GM18870 (cell line): ENCODE results near the gene JAG1.
"Not testable (repeated sequence)": the region's sequence is repeated elsewhere in the genome, so short reads cannot be mapped to it uniquely, and the experiment has no call there.

Experiments
- ATAC-seq: cut with Tn5 transposase; IDR thresholded peaks from one replicate; pipeline ENCODE4 v1.9.1; 2021; ENCODE audit warnings: moderate library complexity; ENCODE audit not compliant: unreplicated experiment

Gene JAG1

DNA sequence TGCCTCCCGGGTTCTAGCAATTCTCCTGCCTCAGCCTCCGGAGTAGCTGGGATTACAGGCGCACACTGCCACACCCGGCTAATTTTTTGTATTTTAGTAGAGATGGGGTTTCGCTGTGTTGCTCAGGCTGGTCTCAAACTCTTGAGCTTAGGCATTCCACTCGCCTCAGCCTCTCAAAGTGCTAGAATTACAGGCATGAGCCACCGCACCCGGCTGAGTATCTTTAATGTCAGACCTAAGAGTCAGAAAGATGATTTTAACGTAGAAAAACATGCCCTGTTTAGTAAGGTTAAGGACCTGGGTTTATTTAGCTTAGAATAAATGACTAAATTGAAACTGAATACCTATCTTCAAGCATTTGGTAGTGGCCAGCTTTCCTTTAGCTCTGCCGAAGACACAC is 83.4 kb downstream of the JAG1 start:
- not testable (repeated sequence) for ATAC-seq
